ENCODE results near the gene NACC2. TPM values are rescaled to one million over a fixed set of nuclear protein-coding genes. Genes with fewer than 3 reads are reported as not detected.

NACC2 gene
- total and polyA plus RNA-seq, 10 of the 15 experiments (the other 5 are each of a cell fraction or from before 2014, with no cell fraction given) = 0.66 to 14.7 (median 3.5) TPM

DNA sequence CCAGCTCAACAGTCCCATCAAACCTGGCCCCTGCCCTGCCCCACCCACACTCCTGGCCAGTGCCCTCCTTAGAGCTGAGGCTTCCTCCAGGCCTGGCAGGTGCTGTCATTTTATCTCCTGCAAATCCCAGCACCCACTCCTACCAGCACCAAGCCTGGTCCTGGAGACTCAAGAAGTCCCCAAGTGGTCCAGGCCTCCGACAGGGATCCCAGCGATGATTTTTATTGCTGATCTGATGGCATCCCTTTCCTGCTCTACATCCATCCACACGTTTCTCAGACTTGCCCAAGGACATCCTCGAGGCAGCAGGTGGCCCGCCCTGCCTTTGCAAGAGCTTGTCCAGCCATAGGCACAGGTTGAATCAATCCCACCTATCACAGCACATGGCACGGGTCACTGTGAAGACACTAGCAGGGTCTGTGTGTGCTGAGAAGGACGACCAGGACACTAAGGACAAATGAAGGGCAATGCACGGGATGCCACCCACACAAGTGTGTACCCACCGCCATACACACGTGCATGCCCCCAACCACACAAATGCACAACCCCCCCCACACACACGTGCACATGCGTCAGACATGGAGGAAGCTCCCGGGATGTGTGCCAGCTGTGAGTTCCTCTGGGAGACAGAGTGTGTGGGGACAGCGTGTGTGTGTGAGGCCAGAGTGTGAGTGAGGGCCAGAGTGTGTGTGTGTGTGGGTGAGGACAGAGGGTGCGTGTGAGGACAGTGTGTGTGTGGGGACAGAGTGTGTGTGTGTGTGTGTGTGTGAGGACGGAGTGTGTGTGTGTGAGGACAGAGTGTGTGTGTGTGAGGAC, 71.5 kb downstream of the NACC2 start (continued):
- TF ChIP-seq, protein P1, sequence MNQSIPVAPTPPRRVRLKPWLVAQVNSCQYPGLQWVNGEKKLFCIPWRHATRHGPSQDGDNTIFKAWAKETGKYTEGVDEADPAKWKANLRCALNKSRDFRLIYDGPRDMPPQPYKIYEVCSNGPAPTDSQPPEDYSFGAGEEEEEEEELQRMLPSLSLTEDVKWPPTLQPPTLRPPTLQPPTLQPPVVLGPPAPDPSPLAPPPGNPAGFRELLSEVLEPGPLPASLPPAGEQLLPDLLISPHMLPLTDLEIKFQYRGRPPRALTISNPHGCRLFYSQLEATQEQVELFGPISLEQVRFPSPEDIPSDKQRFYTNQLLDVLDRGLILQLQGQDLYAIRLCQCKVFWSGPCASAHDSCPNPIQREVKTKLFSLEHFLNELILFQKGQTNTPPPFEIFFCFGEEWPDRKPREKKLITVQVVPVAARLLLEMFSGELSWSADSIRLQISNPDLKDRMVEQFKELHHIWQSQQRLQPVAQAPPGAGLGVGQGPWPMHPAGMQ (IDR thresholded peaks at IDR 0.05; ENCODE audit: borderline replicate concordance) = no peak
- no peak for TF ChIP-seq KAT2A (conservative IDR thresholded peaks at IDR 0.05; ENCODE audit: control insufficient read depth, low read depth, low read length)
- no peak for TF ChIP-seq ZNF217 (IDR thresholded peaks at IDR 0.05)

DNA sequence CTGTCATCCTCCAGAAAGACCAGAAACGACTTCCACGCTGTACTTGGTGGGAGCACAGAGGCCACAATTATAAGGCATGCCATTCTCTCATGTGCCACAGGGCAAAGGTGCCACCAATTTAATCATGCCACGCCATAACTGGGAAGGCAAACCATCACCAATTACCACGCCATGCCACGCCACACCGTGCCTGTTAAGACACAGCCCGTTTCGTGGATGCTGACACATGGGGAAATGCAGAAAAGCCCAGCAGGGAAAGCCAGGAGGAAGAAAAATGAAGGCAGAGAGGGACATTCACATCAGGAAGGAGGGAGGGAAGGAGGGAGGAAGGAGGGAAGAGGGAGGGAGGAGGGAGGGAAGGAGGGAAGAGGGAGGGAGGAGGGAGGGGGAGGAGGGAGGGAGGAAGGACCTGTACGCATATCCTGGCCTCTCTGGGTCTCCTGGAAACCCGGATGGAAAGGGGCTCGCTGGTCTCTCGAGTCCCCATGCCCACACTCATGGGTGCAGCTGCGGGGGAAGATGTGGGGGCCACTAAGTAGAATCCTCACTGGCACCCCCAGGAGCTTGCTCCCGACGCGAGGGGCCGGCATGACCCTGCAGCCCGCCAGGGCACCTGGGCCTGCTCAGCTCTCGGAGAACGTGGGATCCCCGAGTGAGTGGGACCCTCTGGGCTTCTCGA, 72.2 kb downstream of the NACC2 start:
- POLR2A ChIA-PET = no interaction called here
- RAD21 ChIA-PET (ENCODE audit: unreplicated experiment) = no interaction called here
- no TSS peak for BruUV-seq (replicated peaks)
- H3K9me3 ChIP-seq (replicated peaks; ENCODE audit: control insufficient read depth, insufficient read depth, low read length) = no peaks in the 10 kb centered on the region; the same call in 2 of the 3 replicates
- SMC1A ChIA-PET (ENCODE audit: uncharacterized antibody, unreplicated experiment) = no interaction called here
- intact Hi-C loops (cut with micrococcal nuclease; ENCODE audit: unreplicated experiment) = no loop called here
- H4K20me1 ChIP-seq (ENCODE audit: control insufficient read depth, insufficient read depth) = no peaks in the 10 kb centered on the region
- H3K36me3 ChIP-seq (ENCODE audit: control insufficient read depth in 2 of 2, insufficient read depth in 2 of 2, low read length in 1 of 2) = no peaks in the 10 kb centered on the region
- H3K79me2 ChIP-seq (ENCODE audit: control insufficient read depth, insufficient read depth, low read length) = no peaks in the 10 kb centered on the region
- in situ Hi-C loops (cut with MboI) = no loop called here
- no peaks in the 10 kb centered on the region for H3K27me3 ChIP-seq (replicated peaks in 1 of 2; ENCODE audit: control insufficient read depth in 2 of 2, insufficient read depth in 2 of 2, low read length in 1 of 2)
- ATAC-seq (no peak), DNase-seq (ENCODE audit: low read depth, low spot score) (no peak), FAIRE-seq (no peak)
- CTCF ChIA-PET = interaction anchor here (1.1 kb wide), 1 partner anchor 9 kb away, joined by 3 read pairs; no protein-coding TSS in a partner anchor
- H3K4me1 ChIP-seq (ENCODE audit: control insufficient read depth, insufficient read depth, low read length) = no peaks in the 10 kb centered on the region
- H2AFZ ChIP-seq (ENCODE audit: control insufficient read depth, low read depth, low read length) = no peak overlapping the region
- H3K4me2 ChIP-seq (ENCODE audit: control insufficient read depth, insufficient read depth) = no peak overlapping the region
- 80% methylated on average over 21 of the region's 22 CpGs for whole genome bisulfite sequencing (ENCODE audit: insufficient coverage, insufficient replicate concordance, low lambda C conversion rate, missing lambda C conversion rate)
- no peak overlapping the region for H3K9ac ChIP-seq (ENCODE audit: control insufficient read depth, insufficient read depth, low read length)
- H3K27ac ChIP-seq (ENCODE audit: control insufficient read depth, insufficient read depth) = no peak overlapping the region
- no peak overlapping the region for H3K4me3 ChIP-seq
- TF ChIP-seq TARDBP (IDR thresholded peaks at IDR 0.05; ENCODE audit: borderline replicate concordance) = no peak
- TF ChIP-seq, protein P2, sequence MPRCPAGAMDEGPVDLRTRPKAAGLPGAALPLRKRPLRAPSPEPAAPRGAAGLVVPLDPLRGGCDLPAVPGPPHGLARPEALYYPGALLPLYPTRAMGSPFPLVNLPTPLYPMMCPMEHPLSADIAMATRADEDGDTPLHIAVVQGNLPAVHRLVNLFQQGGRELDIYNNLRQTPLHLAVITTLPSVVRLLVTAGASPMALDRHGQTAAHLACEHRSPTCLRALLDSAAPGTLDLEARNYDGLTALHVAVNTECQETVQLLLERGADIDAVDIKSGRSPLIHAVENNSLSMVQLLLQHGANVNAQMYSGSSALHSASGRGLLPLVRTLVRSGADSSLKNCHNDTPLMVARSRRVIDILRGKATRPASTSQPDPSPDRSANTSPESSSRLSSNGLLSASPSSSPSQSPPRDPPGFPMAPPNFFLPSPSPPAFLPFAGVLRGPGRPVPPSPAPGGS (IDR thresholded peaks at IDR 0.05; ENCODE audit: borderline replicate concordance, insufficient read depth, low read depth, low read length, poor library complexity, severe bottlenecking) = no peak
- TF ChIP-seq, protein P3, sequence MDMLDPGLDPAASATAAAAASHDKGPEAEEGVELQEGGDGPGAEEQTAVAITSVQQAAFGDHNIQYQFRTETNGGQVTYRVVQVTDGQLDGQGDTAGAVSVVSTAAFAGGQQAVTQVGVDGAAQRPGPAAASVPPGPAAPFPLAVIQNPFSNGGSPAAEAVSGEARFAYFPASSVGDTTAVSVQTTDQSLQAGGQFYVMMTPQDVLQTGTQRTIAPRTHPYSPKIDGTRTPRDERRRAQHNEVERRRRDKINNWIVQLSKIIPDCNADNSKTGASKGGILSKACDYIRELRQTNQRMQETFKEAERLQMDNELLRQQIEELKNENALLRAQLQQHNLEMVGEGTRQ (IDR thresholded peaks at IDR 0.05; ENCODE audit: borderline replicate concordance, low read depth, low read length) = no peak
- TF ChIP-seq, protein P4, sequence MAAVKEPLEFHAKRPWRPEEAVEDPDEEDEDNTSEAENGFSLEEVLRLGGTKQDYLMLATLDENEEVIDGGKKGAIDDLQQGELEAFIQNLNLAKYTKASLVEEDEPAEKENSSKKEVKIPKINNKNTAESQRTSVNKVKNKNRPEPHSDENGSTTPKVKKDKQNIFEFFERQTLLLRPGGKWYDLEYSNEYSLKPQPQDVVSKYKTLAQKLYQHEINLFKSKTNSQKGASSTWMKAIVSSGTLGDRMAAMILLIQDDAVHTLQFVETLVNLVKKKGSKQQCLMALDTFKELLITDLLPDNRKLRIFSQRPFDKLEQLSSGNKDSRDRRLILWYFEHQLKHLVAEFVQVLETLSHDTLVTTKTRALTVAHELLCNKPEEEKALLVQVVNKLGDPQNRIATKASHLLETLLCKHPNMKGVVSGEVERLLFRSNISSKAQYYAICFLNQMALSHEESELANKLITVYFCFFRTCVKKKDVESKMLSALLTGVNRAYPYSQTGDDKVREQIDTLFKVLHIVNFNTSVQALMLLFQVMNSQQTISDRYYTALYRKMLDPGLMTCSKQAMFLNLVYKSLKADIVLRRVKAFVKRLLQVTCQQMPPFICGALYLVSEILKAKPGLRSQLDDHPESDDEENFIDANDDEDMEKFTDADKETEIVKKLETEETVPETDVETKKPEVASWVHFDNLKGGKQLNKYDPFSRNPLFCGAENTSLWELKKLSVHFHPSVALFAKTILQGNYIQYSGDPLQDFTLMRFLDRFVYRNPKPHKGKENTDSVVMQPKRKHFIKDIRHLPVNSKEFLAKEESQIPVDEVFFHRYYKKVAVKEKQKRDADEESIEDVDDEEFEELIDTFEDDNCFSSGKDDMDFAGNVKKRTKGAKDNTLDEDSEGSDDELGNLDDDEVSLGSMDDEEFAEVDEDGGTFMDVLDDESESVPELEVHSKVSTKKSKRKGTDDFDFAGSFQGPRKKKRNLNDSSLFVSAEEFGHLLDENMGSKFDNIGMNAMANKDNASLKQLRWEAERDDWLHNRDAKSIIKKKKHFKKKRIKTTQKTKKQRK (IDR thresholded peaks at IDR 0.05; ENCODE audit: low read depth, low read length) = no peak
- TF ChIP-seq, protein P1 (IDR thresholded peaks at IDR 0.05; ENCODE audit: borderline replicate concordance) = no peak
- no peak for TF ChIP-seq CHD2 (IDR thresholded peaks at IDR 0.05; ENCODE audit: borderline replicate concordance, low read depth, low read length)

Measured in GM12878 (cell line).